H1 (cell line): Measurements from ENCODE around the gene CDK5R2. TPM values are rescaled to one million over a fixed set of nuclear protein-coding genes. Genes with fewer than 3 reads are reported as not detected.

Experiments used
- CBX5 ChIP-seq: fragments of 300-800, 300-1000 bp; sonication (generic); IDR thresholded peaks from 2 replicates; pipeline ENCODE4 v1.7.1; 2016; ENCODE audit warnings: antibody characterized with exemption, low read length, low read depth
- KDM4A ChIP-seq: IDR thresholded peaks from one replicate; pipeline ENCODE4 v1.7.1; 2012; ENCODE audit warnings: low read depth, mild to moderate bottlenecking, moderate library complexity, low read length, inconsistent platforms; ENCODE audit not compliant: severe bottlenecking
- SP2 ChIP-seq: IDR thresholded peaks from 2 replicates; pipeline ENCODE4 v1.6.1; 2012; ENCODE audit warnings: mild to moderate bottlenecking, low read length, inconsistent platforms
- SP4 ChIP-seq: IDR thresholded peaks from 2 replicates; pipeline ENCODE4 v1.6.1; 2012; ENCODE audit warnings: low read length, inconsistent platforms
- SRF ChIP-seq: IDR thresholded peaks from 2 replicates; pipeline ENCODE4 v1.6.1; 2011; ENCODE audit warnings: mild to moderate bottlenecking, low read depth, low read length, moderate library complexity
- TAF1 ChIP-seq: IDR thresholded peaks from 2 replicates; pipeline ENCODE4 v1.6.1; 2011; ENCODE audit warnings: mild to moderate bottlenecking, low read depth, low read length
- polyA plus RNA-seq, 7 experiments: library from polyadenylated mRNA; depleted of rRNA in 3 of 7; stranded (reverse) in 5 of 7; unstranded in 2 of 7; fragments of >200 nt in 5 of 7; fragments of 200-250 nt in 2 of 7; gene quantifications; 1 replicate in 5 of 7; 2 replicates in 1 of 7; 4 replicates in 1 of 7; pipeline versions ENCODE4 v1.2.1 to v1.2.3, GENCODE V29; 2011 to 2013; ENCODE audit warnings: missing spikeins in 2 of 7, mixed read lengths in 2 of 7
- total RNA-seq: library from RNA; stranded (reverse); fragmentation: NEBNext Ultra II Directional; extraction: Animal tissue kit (Norgen Biotek cat#: 25700); gene quantifications from 2 replicates; pipeline ENCODE4 v1.2.1, GENCODE V29; 2021
- TF ChIP-seq, protein P1 (sequence below), 3 experiments: IDR thresholded peaks; 1 replicate in 2 of 3; 2 replicates in 1 of 3; pipeline versions ENCODE4 v1.5.1 to v1.6.1; 2011; ENCODE audit warnings: low read length in 3 of 3, mild to moderate bottlenecking in 3 of 3, inconsistent platforms in 2 of 3, low read depth in 1 of 3, moderate library complexity in 1 of 3; ENCODE audit not compliant: insufficient read depth in 1 of 3; ENCODE audit errors: control extremely low read depth in 1 of 3
- TF ChIP-seq, protein P2 (sequence below): IDR thresholded peaks from 2 replicates; pipeline ENCODE4 v1.6.1; 2012; ENCODE audit warnings: inconsistent platforms

CDK5R2 gene
- total and polyA plus RNA-seq, 2 of the 8 experiments (the other 6 are each of a cell fraction or from before 2014, with no cell fraction given) = 0.14 TPM; not detected in 1

DNA sequence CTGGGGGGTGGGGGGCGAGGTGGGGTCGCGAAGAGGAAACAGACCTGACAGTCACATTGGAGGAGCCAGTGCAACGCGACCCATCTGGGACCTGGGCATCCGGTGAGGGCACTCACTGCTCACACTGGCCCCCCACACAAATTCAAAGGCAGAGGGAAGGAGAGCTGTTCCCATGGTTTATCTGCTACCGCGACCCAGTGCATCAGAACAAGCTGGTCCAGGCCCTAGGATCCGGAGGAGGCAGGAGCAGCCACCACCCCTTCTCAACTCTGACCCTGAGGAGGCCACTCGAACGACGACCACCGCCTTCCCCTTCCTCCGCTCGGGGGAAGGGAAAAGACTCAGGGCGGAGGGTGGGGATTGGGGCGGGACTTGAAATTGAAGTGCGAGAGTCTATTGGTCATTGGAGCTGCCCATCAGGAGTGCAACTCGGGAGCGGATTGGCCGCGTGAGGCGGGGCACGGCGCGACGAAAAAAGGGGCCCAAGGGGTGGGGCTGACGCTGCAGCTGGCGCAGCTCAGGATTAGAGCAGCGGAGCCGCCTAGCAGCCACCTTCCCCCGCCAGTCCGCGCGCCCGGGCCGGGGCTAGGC, at the start of gene CDK5R2 (continued):
- TF ChIP-seq, protein P1, sequence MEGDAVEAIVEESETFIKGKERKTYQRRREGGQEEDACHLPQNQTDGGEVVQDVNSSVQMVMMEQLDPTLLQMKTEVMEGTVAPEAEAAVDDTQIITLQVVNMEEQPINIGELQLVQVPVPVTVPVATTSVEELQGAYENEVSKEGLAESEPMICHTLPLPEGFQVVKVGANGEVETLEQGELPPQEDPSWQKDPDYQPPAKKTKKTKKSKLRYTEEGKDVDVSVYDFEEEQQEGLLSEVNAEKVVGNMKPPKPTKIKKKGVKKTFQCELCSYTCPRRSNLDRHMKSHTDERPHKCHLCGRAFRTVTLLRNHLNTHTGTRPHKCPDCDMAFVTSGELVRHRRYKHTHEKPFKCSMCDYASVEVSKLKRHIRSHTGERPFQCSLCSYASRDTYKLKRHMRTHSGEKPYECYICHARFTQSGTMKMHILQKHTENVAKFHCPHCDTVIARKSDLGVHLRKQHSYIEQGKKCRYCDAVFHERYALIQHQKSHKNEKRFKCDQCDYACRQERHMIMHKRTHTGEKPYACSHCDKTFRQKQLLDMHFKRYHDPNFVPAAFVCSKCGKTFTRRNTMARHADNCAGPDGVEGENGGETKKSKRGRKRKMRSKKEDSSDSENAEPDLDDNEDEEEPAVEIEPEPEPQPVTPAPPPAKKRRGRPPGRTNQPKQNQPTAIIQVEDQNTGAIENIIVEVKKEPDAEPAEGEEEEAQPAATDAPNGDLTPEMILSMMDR (IDR thresholded peaks at IDR 0.05; ENCODE audit: control extremely low read depth in 1 of 3, insufficient read depth in 1 of 3, low read depth in 1 of 3, low read length in 3 of 3) = no peak
- TF ChIP-seq SP2 (peak; percentile 69), CBX5 (no peak), KDM4A (peak; percentile 93), SP4 (peak; percentile 81), TAF1 (0 out of 2 replicates have a peak, but pooled peaks have one; percentile 21), SRF (no peak)
- TF ChIP-seq, protein P2, sequence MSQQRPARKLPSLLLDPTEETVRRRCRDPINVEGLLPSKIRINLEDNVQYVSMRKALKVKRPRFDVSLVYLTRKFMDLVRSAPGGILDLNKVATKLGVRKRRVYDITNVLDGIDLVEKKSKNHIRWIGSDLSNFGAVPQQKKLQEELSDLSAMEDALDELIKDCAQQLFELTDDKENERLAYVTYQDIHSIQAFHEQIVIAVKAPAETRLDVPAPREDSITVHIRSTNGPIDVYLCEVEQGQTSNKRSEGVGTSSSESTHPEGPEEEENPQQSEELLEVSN = peak; percentile 31; the same call in 1 of the 2 replicates
